Right atrium auricular region (tissue), 2 donors: ENCODE measurements around the gene MAMSTR. TPM values are rescaled to one million over a fixed set of nuclear protein-coding genes. Genes with fewer than 3 reads are reported as not detected.

ENCODE experiments used
- DNase-seq: peaks from one replicate; pipeline ENCODE4 v3.0.0-alpha.2; 2019; ENCODE audit warnings: low spot score
- H3K27ac ChIP-seq, 2 donors: fragments of 200-600 bp; sonication (generic); 1 replicate in 1 of 2; 2 replicates in 1 of 2; pipeline ENCODE4 v1.5.1; 2016 to 2019
- H3K27me3 ChIP-seq, 2 donors: fragments of 200-600 bp; sonication (generic); one replicate each; pipeline versions ENCODE4 v1.5.1 to v1.6.0; 2017 to 2019
- H3K36me3 ChIP-seq: fragments of 200-600 bp; sonication (generic); one replicate; pipeline ENCODE4 v1.5.1; 2016
- H3K4me1 ChIP-seq, 2 donors: fragments of 200-600 bp; sonication (generic); one replicate each; pipeline versions ENCODE4 v1.5.1 to v1.6.0; 2017 to 2019
- H3K4me3 ChIP-seq, 2 donors: fragments of 200-600 bp; sonication (generic); 1 replicate in 1 of 2; 2 replicates in 1 of 2; pipeline ENCODE4 v1.5.1; 2017 to 2019; ENCODE audit warnings: mild to moderate bottlenecking in 1 of 2, moderate library complexity in 1 of 2
- H3K9me3 ChIP-seq, 2 donors: fragments of 200-600 bp; sonication (generic); one replicate each; pipeline ENCODE4 v1.5.1; 2019
- total RNA-seq, 2 donors: library from RNA; depleted of rRNA; stranded (reverse); fragments of >200 nt; gene quantifications; one replicate each; pipeline ENCODE4 v1.1.0, GENCODE V29; 2016
- TF ChIP-seq, protein P1 (sequence below), 2 donors: fragments of 200-600 bp; sonication (generic); IDR thresholded peaks; one replicate each; pipeline ENCODE4 v1.5.1; 2019; ENCODE audit warnings: antibody characterized with exemption in 2 of 2

MAMSTR gene
- total RNA-seq, 2 donors from 2014 or later: 0.70 to 2.4 TPM

DNA sequence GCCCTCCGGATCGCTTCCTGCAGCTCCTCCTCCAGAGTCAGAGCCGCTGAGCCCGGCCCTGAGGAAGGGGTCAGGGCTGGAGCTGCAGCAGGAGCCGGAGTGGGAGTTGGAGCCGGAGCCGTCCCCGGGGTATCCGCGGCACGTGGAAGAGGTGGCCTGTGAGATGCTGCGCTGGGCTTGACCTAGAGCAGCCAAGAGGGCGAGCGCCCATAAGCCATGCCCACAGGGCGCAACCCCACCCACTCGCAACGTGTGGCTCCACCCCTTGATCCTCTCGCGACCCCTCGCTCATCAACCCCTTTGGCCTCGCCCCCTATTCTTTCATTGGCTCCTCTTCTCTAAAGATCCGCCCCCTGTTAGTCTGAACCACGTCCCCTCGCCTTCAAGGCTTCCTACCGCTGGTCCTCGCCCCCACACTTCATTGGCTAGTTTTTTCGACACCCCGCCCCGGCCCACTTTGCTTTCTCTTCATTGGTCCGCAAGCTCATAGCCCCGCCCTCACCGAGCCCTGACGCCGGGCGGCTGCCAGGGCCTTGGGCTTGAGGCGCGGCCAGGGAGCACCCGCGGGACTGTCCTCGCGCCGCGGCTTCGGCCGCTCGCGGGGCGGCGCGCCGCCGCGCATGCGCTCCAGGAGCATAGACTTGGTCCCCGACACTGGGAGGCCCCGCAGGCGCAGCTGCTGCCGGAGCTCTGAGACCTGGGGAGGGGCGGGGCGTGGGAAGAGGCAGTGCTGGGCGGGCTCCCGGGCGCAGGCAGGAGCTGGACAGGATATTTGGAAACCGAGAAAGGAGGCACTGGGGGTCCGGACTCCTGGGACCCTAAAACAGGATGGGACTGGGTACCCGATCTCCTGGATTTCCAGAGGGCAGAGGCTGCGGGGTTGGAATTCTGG, 5.4 kb downstream of the MAMSTR start:
- TF ChIP-seq, protein P1, sequence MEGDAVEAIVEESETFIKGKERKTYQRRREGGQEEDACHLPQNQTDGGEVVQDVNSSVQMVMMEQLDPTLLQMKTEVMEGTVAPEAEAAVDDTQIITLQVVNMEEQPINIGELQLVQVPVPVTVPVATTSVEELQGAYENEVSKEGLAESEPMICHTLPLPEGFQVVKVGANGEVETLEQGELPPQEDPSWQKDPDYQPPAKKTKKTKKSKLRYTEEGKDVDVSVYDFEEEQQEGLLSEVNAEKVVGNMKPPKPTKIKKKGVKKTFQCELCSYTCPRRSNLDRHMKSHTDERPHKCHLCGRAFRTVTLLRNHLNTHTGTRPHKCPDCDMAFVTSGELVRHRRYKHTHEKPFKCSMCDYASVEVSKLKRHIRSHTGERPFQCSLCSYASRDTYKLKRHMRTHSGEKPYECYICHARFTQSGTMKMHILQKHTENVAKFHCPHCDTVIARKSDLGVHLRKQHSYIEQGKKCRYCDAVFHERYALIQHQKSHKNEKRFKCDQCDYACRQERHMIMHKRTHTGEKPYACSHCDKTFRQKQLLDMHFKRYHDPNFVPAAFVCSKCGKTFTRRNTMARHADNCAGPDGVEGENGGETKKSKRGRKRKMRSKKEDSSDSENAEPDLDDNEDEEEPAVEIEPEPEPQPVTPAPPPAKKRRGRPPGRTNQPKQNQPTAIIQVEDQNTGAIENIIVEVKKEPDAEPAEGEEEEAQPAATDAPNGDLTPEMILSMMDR (IDR thresholded peaks at IDR 0.05): no peak
- DNase-seq: peak; percentile 99
- peak overlapping the region; percentile 86 to 91 for H3K27ac ChIP-seq
- no peaks in the 10 kb centered on the region for H3K36me3 ChIP-seq
- H3K4me1 ChIP-seq: peaks cover 0 to 54% of the 10 kb centered on the region in 2 donors
- H3K9me3 ChIP-seq: peaks cover 0 to 4% of the 10 kb centered on the region in 2 donors
- H3K27me3 ChIP-seq: no peaks in the 10 kb centered on the region
- H3K4me3 ChIP-seq: peak overlapping the region; percentile 50 to 76

DNA sequence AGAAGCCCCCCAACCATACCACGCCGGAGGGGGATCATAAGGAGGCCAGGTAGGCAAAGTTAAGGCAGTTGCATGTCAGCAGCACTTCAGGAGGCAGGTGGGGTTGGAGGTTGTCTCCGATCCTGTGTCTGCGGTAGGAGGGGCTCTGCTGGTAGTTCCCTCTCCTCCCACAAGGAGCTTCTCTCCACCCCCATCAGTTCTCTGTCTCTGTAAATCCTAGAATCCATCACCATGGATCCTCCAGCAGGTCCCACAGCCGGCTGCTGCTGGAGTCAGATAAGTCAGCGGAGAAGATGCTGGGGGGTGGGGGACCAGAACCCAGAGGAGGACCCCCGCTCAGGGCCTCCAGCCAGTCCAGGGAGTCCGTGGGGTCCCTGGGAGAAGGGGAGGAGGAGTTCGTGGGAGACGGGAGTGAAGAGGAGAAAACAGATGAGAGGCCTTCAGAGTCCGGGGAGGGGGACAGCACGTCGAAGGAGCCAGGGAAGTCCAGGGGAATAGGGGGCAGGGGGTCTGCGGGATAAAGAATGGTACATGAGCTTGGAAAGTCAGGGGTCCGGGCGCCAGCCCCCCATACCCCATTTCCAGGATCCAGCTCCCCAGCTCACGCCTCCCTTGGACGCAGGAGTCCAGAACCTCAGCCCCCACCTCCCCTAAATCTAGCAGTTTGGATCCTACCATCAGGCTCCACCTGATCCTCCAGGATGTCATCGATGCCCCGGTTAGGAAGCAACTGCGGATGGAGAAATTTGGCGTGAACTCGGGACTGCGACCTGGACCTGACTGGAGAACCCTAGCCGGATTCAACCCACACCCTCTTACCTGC, 6.3 kb downstream of the MAMSTR start:
- TF ChIP-seq, protein P1 (IDR thresholded peaks at IDR 0.05): no peak
- DNase-seq: no peak
- Histone ChIP-seq H3K27me3 (no peaks in the 10 kb centered on the region), H3K9me3 (peaks cover 0 to 4% of the 10 kb centered on the region in 2 donors), H3K4me1 (peaks cover 0 to 46% of the 10 kb centered on the region in 2 donors), H3K36me3 (no peaks in the 10 kb centered on the region), H3K4me3 (peak overlapping the region; percentile 50 to 76), H3K27ac (peak overlapping the region; percentile 77 to 91)

DNA sequence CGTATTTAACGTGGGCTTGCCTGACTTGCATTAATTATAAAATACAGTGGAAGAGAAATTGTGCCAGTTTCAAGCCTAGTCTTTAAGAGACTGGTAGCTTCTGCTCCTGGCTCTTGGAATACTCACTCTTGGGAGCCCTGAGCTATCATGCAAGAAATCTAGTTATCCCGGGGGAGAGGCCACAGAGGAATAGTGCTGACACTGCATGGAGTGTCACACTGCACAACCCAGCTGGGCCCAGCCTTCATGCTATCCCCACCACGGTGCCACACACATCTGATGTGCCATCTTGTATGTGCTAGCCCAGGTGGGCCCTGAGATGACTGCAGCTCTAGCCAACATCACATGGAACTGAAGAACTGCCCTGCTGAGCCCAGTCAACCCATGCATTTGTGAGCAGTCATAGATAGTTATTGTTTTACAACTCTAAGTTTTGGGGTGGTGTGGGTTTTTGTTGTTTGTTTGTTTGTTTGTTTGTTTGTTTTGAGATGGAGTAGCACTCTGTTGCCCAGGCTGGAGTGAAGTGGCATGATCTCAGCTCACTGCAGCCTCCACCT, 8.3 kb downstream of the MAMSTR start:
- Histone ChIP-seq H3K36me3 (no peaks in the 10 kb centered on the region), H3K27ac (no peak overlapping the region), H3K4me1 (peaks cover 0 to 27% of the 10 kb centered on the region in 2 donors), H3K4me3 (no peak overlapping the region), H3K27me3 (no peaks in the 10 kb centered on the region), H3K9me3 (peaks cover 0 to 4% of the 10 kb centered on the region in 2 donors)
- DNase-seq: no peak
- TF ChIP-seq, protein P1 (IDR thresholded peaks at IDR 0.05): no peak

DNA sequence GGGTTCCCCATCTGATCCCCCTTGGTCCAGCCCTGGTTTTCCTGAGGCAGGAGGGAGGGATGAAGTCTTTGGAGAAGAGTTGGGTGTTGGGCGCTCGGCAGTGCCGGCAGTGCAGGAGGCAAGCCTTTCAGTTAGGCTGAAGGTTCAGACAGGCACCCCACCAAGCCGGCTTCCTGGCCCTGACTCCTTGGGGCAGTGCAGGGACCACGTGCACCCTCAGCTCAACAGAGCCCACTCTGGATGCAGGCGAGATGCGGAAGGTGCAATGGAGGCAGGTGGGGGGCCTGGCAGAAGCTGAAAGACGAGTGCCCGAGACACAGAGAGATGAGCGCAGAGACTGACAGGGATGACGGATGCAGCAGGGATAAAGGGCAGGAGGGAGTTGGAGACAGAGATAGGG, 11.1 kb downstream of the MAMSTR start:
- no peak for DNase-seq
- no peak overlapping the region for H3K4me3 ChIP-seq
- no peaks in the 10 kb centered on the region for H3K36me3 ChIP-seq
- TF ChIP-seq, protein P1 (IDR thresholded peaks at IDR 0.05): no peak
- peaks cover 0 to 4% of the 10 kb centered on the region in 2 donors for H3K9me3 ChIP-seq
- no peak overlapping the region for H3K27ac ChIP-seq
- no peaks in the 10 kb centered on the region for H3K27me3 ChIP-seq
- peaks cover 0 to 7% of the 10 kb centered on the region in 2 donors for H3K4me1 ChIP-seq

DNA sequence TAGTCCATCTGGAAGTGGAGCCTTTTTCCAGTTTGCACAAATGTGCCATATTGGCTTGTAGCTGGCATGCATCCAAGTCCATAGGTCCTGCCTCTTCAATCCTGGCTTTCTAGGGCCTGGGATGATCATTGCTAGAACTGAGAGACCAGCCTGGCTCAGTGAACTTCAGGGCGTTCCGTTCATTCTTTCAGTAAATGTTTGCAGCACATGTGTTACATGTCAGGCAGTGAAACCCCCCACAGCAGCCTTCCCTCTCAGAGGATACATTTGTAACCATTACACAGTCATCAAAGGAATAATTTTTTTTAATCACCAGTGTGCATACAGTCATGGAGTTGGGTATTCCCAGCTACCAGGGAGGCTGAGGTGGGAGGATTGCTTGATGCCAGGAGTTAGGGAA, 14.1 kb downstream of the MAMSTR start:
- no peaks in the 10 kb centered on the region for H3K27me3 ChIP-seq
- H3K9me3 ChIP-seq: no peaks in the 10 kb centered on the region
- no peak overlapping the region for H3K4me3 ChIP-seq
- no peaks in the 10 kb centered on the region for H3K4me1 ChIP-seq
- DNase-seq: no peak
- TF ChIP-seq, protein P1 (IDR thresholded peaks at IDR 0.05): no peak
- no peak overlapping the region for H3K27ac ChIP-seq
- peaks cover 6% of the 10 kb centered on the region for H3K36me3 ChIP-seq
